Upper lobe of right lung (tissue), 1 donor: ENCODE measurements around the gene CNTNAP2. TPM values are rescaled to one million over a fixed set of nuclear protein-coding genes. Genes with fewer than 3 reads are reported as not detected.

Experiments used
- ATAC-seq: fragments of 200-7000 bp; cut with Tn5 transposase; one replicate; pipeline ENCODE4 v1.9.1; 2020; ENCODE audit warnings: mild to moderate bottlenecking, moderate library complexity
- DNase-seq: peaks from one replicate; pipeline ENCODE4 v3.0.0-alpha.2; 2020
- H3K27ac ChIP-seq: fragments of 200-600 bp; one replicate; pipeline ENCODE4 v1.8.0; 2022
- H3K27me3 ChIP-seq: fragments of 200-600 bp; one replicate; pipeline ENCODE4 v1.8.0; 2022; ENCODE audit warnings: mild to moderate bottlenecking
- H3K36me3 ChIP-seq: fragments of 200-600 bp; one replicate; pipeline ENCODE4 v1.8.0; 2022
- H3K4me1 ChIP-seq: fragments of 200-600 bp; one replicate; pipeline ENCODE4 v1.8.0; 2022
- H3K4me3 ChIP-seq: fragments of 200-600 bp; one replicate; pipeline ENCODE4 v1.8.0; 2022; ENCODE audit warnings: mild to moderate bottlenecking
- H3K9me3 ChIP-seq: fragments of 200-600 bp; one replicate; pipeline ENCODE4 v1.8.0; 2022
- CTCF ChIP-seq: fragments of 200-600 bp; IDR thresholded peaks from one replicate; pipeline ENCODE4 v1.8.0; 2022; ENCODE audit warnings: antibody characterized with exemption
- intact Hi-C: fragments of 100-400 bp; cut with DNase I; formaldehyde crosslinking; loops from one replicate; pipeline ENCODE4 v1.11.0; 2022
- total RNA-seq: library from RNA; stranded (reverse); fragmentation: NEBNext Ultra II Directional; extraction: Animal tissue kit (Norgen Biotek cat#: 25700); gene quantifications from one replicate; pipeline ENCODE4 v1.2.1, GENCODE V29; 2021
- donor health status: DM: no; HTN: yes; CAD: no; lungs with severe emphysema.

CNTNAP2 gene
- total RNA-seq, 1 donor from 2014 or later, result 0.41 TPM

GRCh38 chr7:147571436-147572185 lies 1455.0 kb downstream of the CNTNAP2 start:
- intact Hi-C loops, result no loop called here
- TF ChIP-seq CTCF, result no peak
- H3K4me1 ChIP-seq, result no peaks in the 10 kb centered on the region
- H3K36me3 ChIP-seq, result no peaks in the 10 kb centered on the region
- no peaks in the 10 kb centered on the region for H3K27me3 ChIP-seq
- H3K9me3 ChIP-seq, result no peaks in the 10 kb centered on the region
- H3K4me3 ChIP-seq, result no peak overlapping the region
- no peak overlapping the region for H3K27ac ChIP-seq
- DNase-seq (no peak), ATAC-seq (no peak)

- Histone ChIP-seq H3K4me3 (no peak overlapping the region), H3K27me3 (no peaks in the 10 kb centered on the region), H3K9me3 (no peaks in the 10 kb centered on the region), H3K27ac (no peak overlapping the region), H3K36me3 (no peaks in the 10 kb centered on the region), H3K4me1 (no peaks in the 10 kb centered on the region)
- intact Hi-C loops, result no loop called here
- DNase-seq (no peak), ATAC-seq (no peak)
- no peak for TF ChIP-seq CTCF
Measured at GRCh38 chr7:147578196-147578595, 1461.6 kb downstream of the CNTNAP2 start.

- intact Hi-C loops, result no loop called here
- Histone ChIP-seq H3K36me3 (no peaks in the 10 kb centered on the region), H3K27ac (no peak overlapping the region)
Measured at GRCh38 chr7:147579148-147579547, 1462.5 kb downstream of the CNTNAP2 start.

GRCh38 chr7:147584771-147585193 lies 1468.2 kb downstream of the CNTNAP2 start:
- intact Hi-C loops, result no loop called here
- DNase-seq (no peak), ATAC-seq (no peak)
- Histone ChIP-seq H3K9me3 (no peaks in the 10 kb centered on the region), H3K4me3 (no peak overlapping the region), H3K27me3 (no peaks in the 10 kb centered on the region), H3K27ac (no peak overlapping the region), H3K4me1 (no peaks in the 10 kb centered on the region), H3K36me3 (no peaks in the 10 kb centered on the region)
- TF ChIP-seq CTCF, result no peak

More at GRCh38 chr7:147579148-147579547, 1462.5 kb downstream of the CNTNAP2 start:
- DNase-seq, result no peak
- ATAC-seq, result no peak
- Histone ChIP-seq H3K9me3 (no peaks in the 10 kb centered on the region), H3K27me3 (no peaks in the 10 kb centered on the region), H3K4me3 (no peak overlapping the region), H3K4me1 (no peaks in the 10 kb centered on the region)
- TF ChIP-seq CTCF, result no peak

- no peaks in the 10 kb centered on the region for H3K9me3 ChIP-seq
- no peaks in the 10 kb centered on the region for H3K27me3 ChIP-seq
- no peak for TF ChIP-seq CTCF
- no peak overlapping the region for H3K27ac ChIP-seq
- ATAC-seq, result no peak
- intact Hi-C loops, result no loop called here
- no peak overlapping the region for H3K4me3 ChIP-seq
- H3K36me3 ChIP-seq, result no peaks in the 10 kb centered on the region
- no peaks in the 10 kb centered on the region for H3K4me1 ChIP-seq
- DNase-seq, result no peak
Measured at GRCh38 chr7:147586110-147586509, 1469.5 kb downstream of the CNTNAP2 start.
